Sigmoid colon (tissue), 4 donors: ENCODE data around the gene SLC6A3.

Experiments used
- CTCF ChIP-seq, 4 experiments: fragments of 450-650 bp in 3 of 4; fragments of 200-600 bp in 1 of 4; IDR thresholded peaks; one replicate each; pipeline ENCODE4 v1.5.1; 2016 to 2019; ENCODE audit warnings: antibody characterized with exemption in 4 of 4, mild to moderate bottlenecking in 3 of 4, moderate library complexity in 2 of 4
- POLR2A ChIP-seq, 2 donors: fragments of 450-650 bp; IDR thresholded peaks; one replicate each; pipeline ENCODE4 v1.6.1; 2016; ENCODE audit warnings: antibody characterized with exemption in 2 of 2, mild to moderate bottlenecking in 2 of 2, moderate library complexity in 2 of 2
- POLR2AphosphoS5 ChIP-seq, 4 donors: sonication (generic); formaldehyde crosslinking; IDR thresholded peaks; one replicate each; pipeline ENCODE4 v1.6.1; 2017; ENCODE audit warnings: antibody characterized with exemption in 4 of 4

GRCh38 chr5:1351156-1351555 lies 94.1 kb downstream of the SLC6A3 start:
- TF ChIP-seq CTCF (IDR thresholded peaks at IDR 0.05) (no peak), POLR2AphosphoS5 (IDR thresholded peaks at IDR 0.05) (no peak), POLR2A (IDR thresholded peaks at IDR 0.05) (no peak)
